K562 (cell line): ENCODE measurements around the gene CTSW. TPM values are rescaled to one million over a fixed set of nuclear protein-coding genes. Genes with fewer than 3 reads are reported as not detected.

Experiments
- ARID4B ChIP-seq: sonication (generic); formaldehyde crosslinking; IDR thresholded peaks from 2 replicates; pipeline ENCODE4 v1.8.0; 2022; ENCODE audit warnings: mild to moderate bottlenecking, missing genetic modification reagents
- CBX5 ChIP-seq: IDR thresholded peaks from 2 replicates; pipeline ENCODE4 v1.6.1; 2014; ENCODE audit warnings: low read depth, borderline replicate concordance
- CLOCK ChIP-seq: fragments of 250-450 bp; sonication (Bioruptor Pico); IDR thresholded peaks from 2 replicates; pipeline ENCODE4 v1.4.0; 2020; ENCODE audit warnings: mild to moderate bottlenecking, moderate library complexity, borderline replicate concordance
- EZH2 ChIP-seq: IDR thresholded peaks from 2 replicates; pipeline ENCODE4 v1.6.1; 2012; ENCODE audit warnings: low read depth, mild to moderate bottlenecking, inconsistent platforms, low read length, borderline replicate concordance
- MCM5 ChIP-seq: fragments of 450-650 bp; IDR thresholded peaks from 2 replicates; pipeline ENCODE4 v1.6.1; 2016; ENCODE audit warnings: low read depth
- MEF2D ChIP-seq: conservative IDR thresholded peaks from 2 replicates; pipeline ENCODE4 v1.6.1; 2016; ENCODE audit warnings: low read depth, missing genetic modification characterization, missing compliant biosample characterization
- PATZ1 ChIP-seq: fragments of 250-450 bp; sonication (Bioruptor Pico); IDR thresholded peaks from 2 replicates; pipeline ENCODE4 v1.5.0; 2020; ENCODE audit warnings: mild to moderate bottlenecking, borderline replicate concordance
- SETDB1 ChIP-seq: IDR thresholded peaks from one replicate; pipeline ENCODE4 v1.6.1; 2012; ENCODE audit warnings: low read length, control low read depth, inconsistent platforms
- SMAD4 ChIP-seq: fragments of 250-450 bp; sonication (Bioruptor Pico); conservative IDR thresholded peaks from 2 replicates; pipeline ENCODE4 v1.8.0; 2021; ENCODE audit warnings: inconsistent platforms, mild to moderate bottlenecking, moderate library complexity
- SRSF3 ChIP-seq: fragments of 200-400 bp; formaldehyde crosslinking; IDR thresholded peaks from 2 replicates; pipeline ENCODE4 v1.6.1; 2016; ENCODE audit warnings: mild to moderate bottlenecking, low read length, moderate library complexity; ENCODE audit not compliant: insufficient read depth
- TCF7L2 ChIP-seq: fragments of 150-350 bp; IDR thresholded peaks from 2 replicates; pipeline ENCODE4 v1.6.1; 2016; ENCODE audit warnings: low read depth, mild to moderate bottlenecking, low read length, moderate library complexity
- ZBTB2 ChIP-seq: fragments of 450-650 bp; IDR thresholded peaks from 2 replicates; pipeline ENCODE4 v1.6.1; 2016; ENCODE audit warnings: antibody characterized with exemption
- ZFP1 ChIP-seq: fragments of 450-650 bp; formaldehyde crosslinking; IDR thresholded peaks from 2 replicates; pipeline ENCODE4 v1.4.0; 2020; ENCODE audit warnings: mild to moderate bottlenecking, mixed read lengths
- ZNF347 ChIP-seq: fragments of 450-650 bp; formaldehyde crosslinking; IDR thresholded peaks from 2 replicates; pipeline ENCODE4 v1.4.0; 2020; ENCODE audit warnings: low read depth, mild to moderate bottlenecking, moderate library complexity
- ZNF696 ChIP-seq: fragments of 250-450 bp; sonication (Bioruptor Pico); conservative IDR thresholded peaks from 2 replicates; pipeline ENCODE4 v1.4.0; 2020; ENCODE audit warnings: mild to moderate bottlenecking, moderate library complexity
- ZSCAN29 ChIP-seq: fragments of 450-650 bp; IDR thresholded peaks from 2 replicates; pipeline ENCODE4 v1.6.1; 2017
- polyA plus RNA-seq, 8 experiments: library from polyadenylated mRNA; depleted of rRNA in 4 of 8; stranded (reverse) in 5 of 8; unstranded in 3 of 8; fragments of >200 nt; fragmentation: Nextera tagmentation in 2 of 8; fragmentation: Illumina TruSeq in 1 of 8; extraction: Ambion mirVana in 2 of 8; extraction: Trizol in 1 of 8; gene quantifications; 2 replicates each; pipeline versions ENCODE4 v1.2.1 to v1.2.3, GENCODE V29; 2011 to 2014; ENCODE audit warnings: inconsistent platforms in 1 of 8, missing spikeins in 1 of 8
- total RNA-seq, 7 experiments: library from RNA; depleted of rRNA in 6 of 7; stranded (reverse); fragments of >200 nt in 6 of 7; fragmentation: Illumina TruSeq in 2 of 7; extraction: Trizol in 2 of 7; gene quantifications; 2 replicates each; pipeline versions ENCODE4 v1.2.1 to v1.2.3, GENCODE V29; 2011 to 2021; ENCODE audit warnings: low replicate concordance in 1 of 7
- TF ChIP-seq, protein P1 (sequence below): fragments of 450-650 bp; IDR thresholded peaks from 2 replicates; pipeline ENCODE4 v1.6.1; 2016

Gene CTSW
- total and polyA plus RNA-seq, 9 of the 15 experiments (the other 6 are each of a cell fraction or from before 2014, with no cell fraction given) = 0.04 TPM; not detected in 8

DNA sequence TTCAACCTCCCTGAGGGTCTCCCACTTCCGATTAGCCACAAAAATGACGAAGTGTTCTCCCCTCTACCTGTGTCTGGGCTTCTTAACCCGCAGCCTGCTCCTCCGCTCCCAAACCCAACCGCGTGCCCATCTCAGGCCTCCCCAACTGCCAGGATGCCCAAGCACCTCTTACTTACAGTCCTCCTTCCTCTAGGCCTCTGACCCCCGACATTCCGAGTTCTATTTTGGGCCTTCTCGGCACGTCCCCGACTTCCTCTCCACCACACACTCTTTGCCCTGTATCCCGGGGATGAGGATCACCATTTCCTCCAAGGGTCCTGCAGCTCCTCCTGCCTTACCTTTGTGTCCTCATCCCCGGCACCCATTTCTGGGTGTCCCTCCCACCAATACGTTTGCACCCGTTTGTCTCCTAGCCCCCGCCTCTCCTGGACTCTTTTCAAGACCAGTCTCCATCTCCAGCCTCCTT, 19.8 kb upstream of the CTSW start (continued):
- TF ChIP-seq CLOCK (no peak), SRSF3 (0 out of 2 replicates have a peak, but pooled peaks have one; percentile 40), ZNF347 (CRISPR knock-in tag) (no peak), SMAD4 (CRISPR knock-in tag) (no peak), SETDB1 (no peak), ZNF696 (no peak), MCM5 (no peak), ARID4B (CRISPR knock-in tag) (no peak), PATZ1 (no peak), MEF2D (peak; percentile 55; the same call in 1 of the 2 replicates), ZSCAN29 (0 out of 2 replicates have a peak, but pooled peaks have one; percentile 33), ZBTB2 (no peak), TCF7L2 (no peak), EZH2 (no peak), CBX5 (no peak), ZFP1 (no peak)
- TF ChIP-seq, protein P1, sequence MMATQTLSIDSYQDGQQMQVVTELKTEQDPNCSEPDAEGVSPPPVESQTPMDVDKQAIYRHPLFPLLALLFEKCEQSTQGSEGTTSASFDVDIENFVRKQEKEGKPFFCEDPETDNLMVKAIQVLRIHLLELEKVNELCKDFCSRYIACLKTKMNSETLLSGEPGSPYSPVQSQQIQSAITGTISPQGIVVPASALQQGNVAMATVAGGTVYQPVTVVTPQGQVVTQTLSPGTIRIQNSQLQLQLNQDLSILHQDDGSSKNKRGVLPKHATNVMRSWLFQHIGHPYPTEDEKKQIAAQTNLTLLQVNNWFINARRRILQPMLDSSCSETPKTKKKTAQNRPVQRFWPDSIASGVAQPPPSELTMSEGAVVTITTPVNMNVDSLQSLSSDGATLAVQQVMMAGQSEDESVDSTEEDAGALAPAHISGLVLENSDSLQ = no peak
